HepG2 (cell line): ENCODE results near the gene CD8A. TPM values are rescaled to one million over a fixed set of nuclear protein-coding genes. Genes with fewer than 3 reads are reported as not detected.

ENCODE experiments used
- ARID5B ChIP-seq: IDR thresholded peaks from 2 replicates; pipeline ENCODE4 v1.4.0; 2020; ENCODE audit warnings: mild to moderate bottlenecking, missing genetic modification reagents
- HNRNPUL1 ChIP-seq: fragments of 200-400 bp; formaldehyde crosslinking; IDR thresholded peaks from 2 replicates; pipeline ENCODE4 v1.6.1; 2017; ENCODE audit warnings: low read depth, mild to moderate bottlenecking, low read length, moderate library complexity
- HOXA3 ChIP-seq: sonication (generic); formaldehyde crosslinking; IDR thresholded peaks from 2 replicates; pipeline ENCODE4 v1.5.0; 2020; ENCODE audit warnings: missing genetic modification reagents
- IRF2 ChIP-seq: IDR thresholded peaks from 2 replicates; pipeline ENCODE4 v1.6.1; 2018; ENCODE audit warnings: missing genetic modification reagents, missing compliant biosample characterization
- KDM5B ChIP-seq: sonication (generic); formaldehyde crosslinking; IDR thresholded peaks from 2 replicates; pipeline ENCODE4 v1.4.0; 2020; ENCODE audit warnings: missing genetic modification reagents, mild to moderate bottlenecking, borderline replicate concordance
- MTERF4 ChIP-seq: sonication (generic); formaldehyde crosslinking; IDR thresholded peaks from 2 replicates; pipeline ENCODE4 v1.8.0; 2023; ENCODE audit warnings: mild to moderate bottlenecking, missing genetic modification reagents
- MXI1 ChIP-seq: IDR thresholded peaks from 3 replicates; pipeline ENCODE4 v1.6.1; 2012; ENCODE audit warnings: low read depth, low read length, inconsistent platforms, borderline replicate concordance
- NFE2 ChIP-seq: sonication (generic); formaldehyde crosslinking; IDR thresholded peaks from 2 replicates; pipeline ENCODE4 v1.4.0; 2020; ENCODE audit warnings: missing genetic modification reagents
- NONO ChIP-seq, 2 experiments: fragments of 450-650 bp in 1 of 2; sonication (generic) in 1 of 2; formaldehyde crosslinking in 1 of 2; IDR thresholded peaks in 1 of 2; conservative IDR thresholded peaks in 1 of 2; 2 replicates each; pipeline versions ENCODE4 v1.6.1 to v1.8.0; 2017 to 2022; ENCODE audit warnings: mild to moderate bottlenecking in 1 of 2, missing genetic modification reagents in 1 of 2, moderate library complexity in 1 of 2
- NPAS2 ChIP-seq: sonication (generic); formaldehyde crosslinking; IDR thresholded peaks from 2 replicates; pipeline ENCODE4 v1.8.0; 2022; ENCODE audit warnings: mild to moderate bottlenecking, missing genetic modification reagents, borderline replicate concordance
- PPARG ChIP-seq: conservative IDR thresholded peaks from 2 replicates; pipeline ENCODE4 v1.6.1; 2016; ENCODE audit warnings: missing biosample characterization, missing genetic modification reagents
- RXRB ChIP-seq: IDR thresholded peaks from 2 replicates; pipeline ENCODE4 v1.6.1; 2016; ENCODE audit warnings: borderline replicate concordance, missing genetic modification reagents, missing compliant biosample characterization
- ZFP1 ChIP-seq: IDR thresholded peaks from 2 replicates; pipeline ENCODE4 v1.6.1; 2016
- ZIK1 ChIP-seq: sonication (generic); formaldehyde crosslinking; IDR thresholded peaks from 2 replicates; pipeline ENCODE4 v1.5.0; 2020; ENCODE audit warnings: mild to moderate bottlenecking, low read depth, missing genetic modification reagents, borderline replicate concordance
- ZNF256 ChIP-seq: sonication (generic); formaldehyde crosslinking; conservative IDR thresholded peaks from 2 replicates; pipeline ENCODE4 v1.4.0; 2020; ENCODE audit warnings: missing genetic modification reagents
- ZNF331 ChIP-seq: sonication (generic); formaldehyde crosslinking; IDR thresholded peaks from 2 replicates; pipeline ENCODE4 v1.4.0; 2020; ENCODE audit warnings: missing genetic modification reagents
- ZNF589 ChIP-seq: sonication (generic); formaldehyde crosslinking; conservative IDR thresholded peaks from 2 replicates; pipeline ENCODE4 v1.8.0; 2022; ENCODE audit warnings: mild to moderate bottlenecking, moderate library complexity, missing genetic modification reagents
- ZNF605 ChIP-seq: sonication (generic); formaldehyde crosslinking; IDR thresholded peaks from 2 replicates; pipeline ENCODE4 v1.8.0; 2022; ENCODE audit warnings: mild to moderate bottlenecking, missing genetic modification reagents
- ZNF792 ChIP-seq: IDR thresholded peaks from 2 replicates; pipeline ENCODE4 v1.6.1; 2016
- ZNF800 ChIP-seq: sonication (generic); formaldehyde crosslinking; IDR thresholded peaks from 2 replicates; pipeline ENCODE4 v1.4.0; 2020; ENCODE audit warnings: missing genetic modification reagents
- ZNF883 ChIP-seq: sonication (generic); formaldehyde crosslinking; IDR thresholded peaks from 2 replicates; pipeline ENCODE4 v1.5.1; 2020; ENCODE audit warnings: mild to moderate bottlenecking, missing genetic modification reagents; ENCODE audit errors: not compliant biosample characterization
- polyA plus RNA-seq, 8 experiments: library from polyadenylated mRNA; depleted of rRNA in 3 of 8; stranded (reverse) in 7 of 8; unstranded in 1 of 8; fragments of >200 nt; fragmentation: Illumina TruSeq in 4 of 8; extraction: Trizol in 4 of 8; gene quantifications; 2 replicates each; pipeline versions ENCODE4 v1.2.1 to v1.2.3, GENCODE V29; 2011 to 2016; ENCODE audit warnings: low read depth in 4 of 8, missing spikeins in 1 of 8, mixed read lengths in 1 of 8; ENCODE audit not compliant: insufficient read depth in 1 of 8
- total RNA-seq, 5 experiments: library from RNA; depleted of rRNA; stranded (reverse); fragments of >200 nt; fragmentation: Illumina TruSeq; extraction: Trizol; gene quantifications; 2 replicates each; pipeline ENCODE4 v1.2.3, GENCODE V29; 2016; ENCODE audit warnings: low read depth in 1 of 5

CD8A gene
- total and polyA plus RNA-seq, 2 of the 13 experiments (the other 11 are each of a cell fraction or from before 2014, with no cell fraction given), result 0.09 TPM; not detected in 1

- 0 out of 2 replicates have a peak, but pooled peaks have one; percentile 25 for TF ChIP-seq ZNF800 (CRISPR knock-in tag)
- peak; percentile 58; the same call in 1 of the 2 replicates for TF ChIP-seq IRF2 (CRISPR knock-in tag)
- TF ChIP-seq NPAS2, result no peak
- peak; percentile 70; the same call in 1 of the 2 replicates for TF ChIP-seq ZNF331 (CRISPR knock-in tag)
- TF ChIP-seq MXI1, result 0 out of 3 replicates have a peak, but pooled peaks have one; percentile 23
- peak; percentile 72 for TF ChIP-seq ZNF883
- TF ChIP-seq ZNF256 (CRISPR knock-in tag), result 0 out of 2 replicates have a peak, but pooled peaks have one; percentile 61
- TF ChIP-seq ZFP1, result no peak
- no peak for TF ChIP-seq ZIK1 (CRISPR knock-in tag)
- TF ChIP-seq ARID5B (CRISPR knock-in tag), result peak; percentile 58
- peak; percentile 38; the same call in 1 of the 2 replicates for TF ChIP-seq HOXA3
- TF ChIP-seq ZNF605 (CRISPR knock-in tag), result peak; percentile 58
- TF ChIP-seq ZNF792 (CRISPR knock-in tag), result 0 out of 2 replicates have a peak, but pooled peaks have one; percentile 41
- TF ChIP-seq PPARG (CRISPR knock-in tag), result 0 out of 2 replicates have a peak, but pooled peaks have one; percentile 17
- TF ChIP-seq RXRB, result peak; percentile 77; the same call in 1 of the 2 replicates
- no peak for TF ChIP-seq ZNF589 (CRISPR knock-in tag)
- TF ChIP-seq NFE2 (CRISPR knock-in tag), result no peak
- no peak; the same call in 1 of the 2 replicates for TF ChIP-seq KDM5B (CRISPR knock-in tag)
- TF ChIP-seq HNRNPUL1, result no peak
- peak; percentile 71; the same call in 1 of the 2 replicates for TF ChIP-seq MTERF4
- no peak for TF ChIP-seq NONO (IDR thresholded peaks at IDR 0.05)
- TF ChIP-seq NONO (CRISPR knock-in tag; conservative IDR thresholded peaks at IDR 0.05), result peak; percentile 77
Observed at GRCh38 chr2:86808315-86809161, 17.8 kb upstream of the CD8A start (continued).
